Transverse colon (tissue), 4 donors: ENCODE measurements around the gene FAM81B.

Experiments
- POLR2AphosphoS5 ChIP-seq, 3 donors: sonication (generic); formaldehyde crosslinking; IDR thresholded peaks; one replicate each; pipeline ENCODE4 v1.6.1; 2016; ENCODE audit warnings: antibody characterized with exemption in 3 of 3
- TF ChIP-seq, protein P1 (sequence below), 5 experiments: fragments of 200-600 bp in 3 of 5; fragments of 450-650 bp in 2 of 5; sonication (generic) in 3 of 5; IDR thresholded peaks; 1 replicate in 2 of 5; 2 replicates in 3 of 5; pipeline ENCODE4 v1.5.1; 2016 to 2017; ENCODE audit warnings: antibody characterized with exemption in 5 of 5, inconsistent platforms in 3 of 5, mild to moderate bottlenecking in 2 of 5, moderate library complexity in 1 of 5

DNA sequence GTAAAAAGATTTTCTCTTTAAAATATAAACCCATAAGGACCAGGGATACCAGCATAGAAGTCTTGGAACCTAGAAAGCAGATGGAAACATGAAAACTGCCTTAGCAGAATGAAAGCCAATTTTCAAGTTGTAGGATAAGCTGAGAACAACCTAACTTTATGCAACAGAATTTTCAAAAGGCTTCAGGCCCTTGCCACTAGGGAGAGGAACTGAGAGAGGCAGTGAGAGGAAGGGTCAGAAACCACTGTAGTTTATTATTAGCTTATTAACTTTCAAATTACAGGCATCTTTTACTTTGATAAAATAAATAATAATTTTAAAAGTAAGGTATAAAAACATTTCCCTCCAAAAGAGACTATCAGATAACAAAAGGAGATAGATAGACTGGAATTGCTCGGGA is 33.4 kb downstream of the FAM81B start:
- TF ChIP-seq, protein P1, sequence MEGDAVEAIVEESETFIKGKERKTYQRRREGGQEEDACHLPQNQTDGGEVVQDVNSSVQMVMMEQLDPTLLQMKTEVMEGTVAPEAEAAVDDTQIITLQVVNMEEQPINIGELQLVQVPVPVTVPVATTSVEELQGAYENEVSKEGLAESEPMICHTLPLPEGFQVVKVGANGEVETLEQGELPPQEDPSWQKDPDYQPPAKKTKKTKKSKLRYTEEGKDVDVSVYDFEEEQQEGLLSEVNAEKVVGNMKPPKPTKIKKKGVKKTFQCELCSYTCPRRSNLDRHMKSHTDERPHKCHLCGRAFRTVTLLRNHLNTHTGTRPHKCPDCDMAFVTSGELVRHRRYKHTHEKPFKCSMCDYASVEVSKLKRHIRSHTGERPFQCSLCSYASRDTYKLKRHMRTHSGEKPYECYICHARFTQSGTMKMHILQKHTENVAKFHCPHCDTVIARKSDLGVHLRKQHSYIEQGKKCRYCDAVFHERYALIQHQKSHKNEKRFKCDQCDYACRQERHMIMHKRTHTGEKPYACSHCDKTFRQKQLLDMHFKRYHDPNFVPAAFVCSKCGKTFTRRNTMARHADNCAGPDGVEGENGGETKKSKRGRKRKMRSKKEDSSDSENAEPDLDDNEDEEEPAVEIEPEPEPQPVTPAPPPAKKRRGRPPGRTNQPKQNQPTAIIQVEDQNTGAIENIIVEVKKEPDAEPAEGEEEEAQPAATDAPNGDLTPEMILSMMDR (IDR thresholded peaks at IDR 0.05), result no peak
- TF ChIP-seq POLR2AphosphoS5 (IDR thresholded peaks at IDR 0.05), result no peak
